Fibroblast of mammary gland (primary cell): Measurements from ENCODE around the gene SLC22A2.

Source experiments
- DNase-seq: peaks from one replicate; pipeline ENCODE4 v3.0.0-alpha.2; 2010; ENCODE audit warnings: low read depth
- H3K4me3 ChIP-seq: 2 replicates; pipeline ENCODE4 v1.5.1; 2011; ENCODE audit warnings: low read depth, mild to moderate bottlenecking, low read length, moderate library complexity; ENCODE audit not compliant: control insufficient read depth
- TF ChIP-seq, protein P1 (sequence below): conservative IDR thresholded peaks from 2 replicates; pipeline ENCODE4 v1.5.1; 2011; ENCODE audit warnings: low read depth, low read length, inconsistent platforms; ENCODE audit not compliant: control insufficient read depth, insufficient read depth

Gene SLC22A2

DNA sequence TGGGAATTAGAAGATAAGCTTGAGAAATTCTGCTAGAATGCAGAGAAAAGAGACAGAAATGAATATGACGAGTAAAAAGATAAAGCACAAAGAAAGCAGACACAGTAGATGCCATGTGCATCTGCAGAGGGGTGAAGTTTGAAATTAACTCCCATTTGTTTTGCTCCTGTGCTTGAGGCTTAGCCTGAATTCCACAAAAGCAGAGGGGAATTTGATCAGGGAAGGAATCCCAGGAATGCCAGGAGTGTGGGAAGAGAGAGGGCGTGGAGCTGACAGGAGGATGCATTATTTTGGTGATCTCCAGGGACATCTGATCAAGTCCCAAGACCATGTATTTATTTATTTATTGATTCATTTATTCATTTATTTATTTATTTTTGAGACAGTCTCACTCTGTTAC is 81.4 kb downstream of the SLC22A2 start:
- no peak for DNase-seq
- TF ChIP-seq, protein P1, sequence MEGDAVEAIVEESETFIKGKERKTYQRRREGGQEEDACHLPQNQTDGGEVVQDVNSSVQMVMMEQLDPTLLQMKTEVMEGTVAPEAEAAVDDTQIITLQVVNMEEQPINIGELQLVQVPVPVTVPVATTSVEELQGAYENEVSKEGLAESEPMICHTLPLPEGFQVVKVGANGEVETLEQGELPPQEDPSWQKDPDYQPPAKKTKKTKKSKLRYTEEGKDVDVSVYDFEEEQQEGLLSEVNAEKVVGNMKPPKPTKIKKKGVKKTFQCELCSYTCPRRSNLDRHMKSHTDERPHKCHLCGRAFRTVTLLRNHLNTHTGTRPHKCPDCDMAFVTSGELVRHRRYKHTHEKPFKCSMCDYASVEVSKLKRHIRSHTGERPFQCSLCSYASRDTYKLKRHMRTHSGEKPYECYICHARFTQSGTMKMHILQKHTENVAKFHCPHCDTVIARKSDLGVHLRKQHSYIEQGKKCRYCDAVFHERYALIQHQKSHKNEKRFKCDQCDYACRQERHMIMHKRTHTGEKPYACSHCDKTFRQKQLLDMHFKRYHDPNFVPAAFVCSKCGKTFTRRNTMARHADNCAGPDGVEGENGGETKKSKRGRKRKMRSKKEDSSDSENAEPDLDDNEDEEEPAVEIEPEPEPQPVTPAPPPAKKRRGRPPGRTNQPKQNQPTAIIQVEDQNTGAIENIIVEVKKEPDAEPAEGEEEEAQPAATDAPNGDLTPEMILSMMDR = no peak
- H3K4me3 ChIP-seq = no peak overlapping the region

- H3K4me3 ChIP-seq = no peak overlapping the region
- TF ChIP-seq, protein P1 = no peak
- DNase-seq = no peak
These were observed 83.9 kb downstream of the SLC22A2 start for GRCh38 chr6:160174681-160175080.

- DNase-seq = no peak
- H3K4me3 ChIP-seq = no peak overlapping the region
- TF ChIP-seq, protein P1 = no peak
These were observed 84.7 kb downstream of the SLC22A2 start for GRCh38 chr6:160173806-160174527.

DNA sequence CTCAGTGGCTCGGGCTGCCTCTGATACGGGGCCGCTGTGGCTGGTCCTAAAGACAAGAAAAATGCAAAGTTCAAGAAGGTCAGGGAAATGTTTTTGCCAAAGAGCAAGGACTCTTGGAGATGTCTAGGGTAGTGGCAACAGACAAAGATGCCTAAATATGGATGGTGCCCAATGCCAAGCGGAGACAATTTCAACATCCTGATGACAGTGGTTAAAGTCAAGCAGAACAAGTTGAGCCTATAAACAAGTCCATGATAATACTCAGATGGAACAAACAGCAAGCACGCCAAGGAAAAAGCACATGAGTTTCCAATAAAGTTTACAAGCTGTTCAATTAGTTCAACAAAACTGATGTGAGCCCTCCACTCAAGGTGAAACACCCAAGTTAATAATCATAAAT is 85.9 kb downstream of the SLC22A2 start:
- TF ChIP-seq, protein P1 = no peak
- H3K4me3 ChIP-seq = no peak overlapping the region
- no peak for DNase-seq

DNA sequence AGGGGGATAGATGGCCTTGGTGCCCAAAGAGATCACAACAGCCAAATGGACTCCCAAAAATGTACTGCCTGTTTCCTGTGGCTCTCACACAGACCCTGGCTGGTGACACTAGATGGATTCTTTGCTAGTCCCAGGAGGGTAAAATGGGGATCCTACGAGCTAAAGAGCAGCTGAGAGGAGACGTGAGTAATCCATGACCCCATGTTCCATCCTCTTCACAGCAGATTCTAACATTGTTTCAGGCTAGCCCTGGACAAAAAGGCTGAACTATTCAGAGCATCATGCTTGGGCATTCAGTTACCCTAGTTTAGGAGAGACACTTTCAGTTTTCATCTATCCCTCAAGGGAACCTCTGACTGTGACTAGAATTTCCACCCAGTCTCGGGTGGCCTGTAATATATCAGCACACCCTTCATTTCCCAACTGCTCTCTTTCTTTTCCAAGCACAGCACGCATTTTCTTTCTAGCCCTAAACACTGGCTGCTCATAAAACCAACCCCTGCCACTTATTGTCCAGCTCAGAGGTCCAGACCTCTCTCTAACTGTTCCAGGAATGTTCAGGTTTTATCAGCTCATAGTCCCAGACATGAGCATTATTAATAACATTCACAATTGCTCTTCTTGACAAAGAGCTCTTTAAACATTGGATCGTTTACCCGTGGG is 88.5 kb downstream of the SLC22A2 start:
- DNase-seq = no peak
- TF ChIP-seq, protein P1 = no peak
- no peak overlapping the region for H3K4me3 ChIP-seq

GRCh38 chr6:160167604-160168399 is 90.8 kb downstream of the SLC22A2 start:
- DNase-seq = no peak
- H3K4me3 ChIP-seq = no peak overlapping the region
- TF ChIP-seq, protein P1 = no peak
